GM12878 (cell line): ENCODE data around the gene PQBP1. TPM values are rescaled to one million over a fixed set of nuclear protein-coding genes. Genes with fewer than 3 reads are reported as not detected.

ENCODE experiments used
- ATAC-seq: fragments of 200-7000 bp; cut with Tn5 transposase; 3 replicates; pipeline ENCODE4 v1.9.1; 2020; ENCODE audit warnings: mild to moderate bottlenecking, moderate library complexity
- BruUV-seq: library from RNA; stranded (reverse); fragments of 400-500 nt; replicated peaks from 2 replicates; lab custom pipeline; 2021; lab: Mats Ljungman, UMichigan
- CTCF ChIA-PET: fragments of 300-600 bp; sonication (Branson Sonifier 250); formaldehyde crosslinking; extraction: SDS; loops from one replicate; lab custom pipeline; 2021; ENCODE audit warnings: inconsistent platforms; lab: Yijun Ruan, JAX
- POLR2A ChIA-PET: fragments of 350-600 bp; formaldehyde crosslinking; extraction: SDS; loops from one replicate; lab custom pipeline; 2021; ENCODE audit warnings: inconsistent platforms; lab: Charles Lee
- RAD21 ChIA-PET: fragments of 300-600 bp; sonication (Branson Sonifier 250); formaldehyde crosslinking; loops from one replicate; lab custom pipeline; 2023; ENCODE audit warnings: antibody characterized with exemption; ENCODE audit not compliant: unreplicated experiment; lab: Charles Lee
- SMC1A ChIA-PET: fragments of 300-600 bp; sonication (Branson Sonifier 250); formaldehyde crosslinking; loops from one replicate; lab custom pipeline; 2023; ENCODE audit not compliant: unreplicated experiment, uncharacterized antibody; lab: Charles Lee
- DNase-seq: peaks from one replicate; pipeline ENCODE4 v3.0.0-alpha.2; 2011; ENCODE audit warnings: low read depth, low spot score
- FAIRE-seq: peaks from 3 replicates; lab custom pipeline; 2011; peaks lifted over from hg19 to GRCh38; lab: Jason Lieb, UNC
- H2AFZ ChIP-seq: 2 replicates; pipeline ENCODE4 v1.6.0; 2011; ENCODE audit warnings: low read depth, low read length, control low read depth; ENCODE audit not compliant: control insufficient read depth
- H3K27ac ChIP-seq: 2 replicates; pipeline ENCODE4 v1.5.1; 2011; ENCODE audit warnings: control low read depth; ENCODE audit not compliant: control insufficient read depth, insufficient read depth
- H3K27me3 ChIP-seq, 2 experiments: replicated peaks in 1 of 2; 2 replicates each; pipeline versions ENCODE4 v1.6.0 to v1.6.1; 2011; ENCODE audit warnings: low read length in 1 of 2; ENCODE audit not compliant: control insufficient read depth in 2 of 2, insufficient read depth in 2 of 2
- H3K36me3 ChIP-seq, 2 experiments: 2 replicates each; pipeline ENCODE4 v1.5.1; 2011; ENCODE audit warnings: low read length in 1 of 2; ENCODE audit not compliant: control insufficient read depth in 2 of 2, insufficient read depth in 2 of 2
- H3K4me1 ChIP-seq: 2 replicates; pipeline ENCODE4 v1.6.1; 2011; ENCODE audit warnings: mild to moderate bottlenecking, low read length, moderate library complexity, mixed read lengths; ENCODE audit not compliant: control insufficient read depth, insufficient read depth
- H3K4me2 ChIP-seq: 2 replicates; pipeline ENCODE4 v1.6.0; 2011; ENCODE audit warnings: control low read depth; ENCODE audit not compliant: control insufficient read depth, insufficient read depth
- H3K4me3 ChIP-seq: fragments of 200-600 bp; sonication (generic); 2 replicates; pipeline ENCODE4 v1.5.1; 2016
- H3K79me2 ChIP-seq: 2 replicates; pipeline ENCODE4 v1.6.0; 2011; ENCODE audit warnings: low read length; ENCODE audit not compliant: control insufficient read depth, insufficient read depth
- H3K9ac ChIP-seq: 2 replicates; pipeline ENCODE4 v1.8.0; 2011; ENCODE audit warnings: low read length, control low read depth, mixed read lengths; ENCODE audit not compliant: control insufficient read depth, insufficient read depth
- H3K9me3 ChIP-seq: replicated peaks from 3 replicates; pipeline ENCODE4 v1.5.1; 2011; ENCODE audit warnings: mild to moderate bottlenecking, low read length; ENCODE audit not compliant: control insufficient read depth, insufficient read depth
- H4K20me1 ChIP-seq: 2 replicates; pipeline ENCODE4 v1.6.0; 2011; ENCODE audit not compliant: control insufficient read depth, insufficient read depth
- ATF7 ChIP-seq: fragments of 450-650 bp; IDR thresholded peaks from 2 replicates; pipeline ENCODE4 v1.6.1; 2016; ENCODE audit warnings: low read depth, mild to moderate bottlenecking
- CBFB ChIP-seq: IDR thresholded peaks from 2 replicates; pipeline ENCODE4 v1.6.1; 2016; ENCODE audit warnings: antibody characterized with exemption, low read depth
- CREM ChIP-seq: IDR thresholded peaks from 2 replicates; pipeline ENCODE4 v1.6.1; 2014; ENCODE audit warnings: antibody characterized with exemption, low read depth
- ELK1 ChIP-seq: IDR thresholded peaks from 2 replicates; pipeline ENCODE4 v1.6.1; 2012; ENCODE audit warnings: low read depth, low read length, improper control_type of control experiment
- FOXK2 ChIP-seq: fragments of 450-650 bp; IDR thresholded peaks from 2 replicates; pipeline ENCODE4 v1.6.1; 2017; ENCODE audit warnings: mild to moderate bottlenecking, moderate library complexity
- HCFC1 ChIP-seq: fragments of 150-350 bp; IDR thresholded peaks from 2 replicates; pipeline ENCODE4 v1.6.1; 2014; ENCODE audit warnings: low read length
- HDAC2 ChIP-seq: fragments of 200-600 bp; sonication (generic); IDR thresholded peaks from 2 replicates; pipeline ENCODE4 v1.6.1; 2017
- IRF3 ChIP-seq: fragments of 450-650 bp; IDR thresholded peaks from 2 replicates; pipeline ENCODE4 v1.6.1; 2014; ENCODE audit warnings: mild to moderate bottlenecking
- MAX ChIP-seq: IDR thresholded peaks from 2 replicates; pipeline ENCODE4 v1.6.1; 2012; ENCODE audit warnings: low read depth, low read length, improper control_type of control experiment
- MEF2A ChIP-seq: IDR thresholded peaks from 2 replicates; pipeline ENCODE4 v1.6.1; 2011; ENCODE audit warnings: low read depth, mild to moderate bottlenecking, low read length, moderate library complexity; ENCODE audit not compliant: insufficient read depth
- MXI1 ChIP-seq: fragments of 150-350 bp; IDR thresholded peaks from 2 replicates; pipeline ENCODE4 v1.6.1; 2011; ENCODE audit warnings: low read depth, mild to moderate bottlenecking, inconsistent platforms, low read length, improper control_type of control experiment
- MYC ChIP-seq: IDR thresholded peaks from 2 replicates; pipeline ENCODE4 v1.6.1; 2011; ENCODE audit warnings: mild to moderate bottlenecking, low read length, moderate library complexity, inconsistent platforms; ENCODE audit not compliant: insufficient read depth, insufficient replicate concordance, insufficient read length, severe bottlenecking
- POU2F2 ChIP-seq: IDR thresholded peaks from 3 replicates; pipeline ENCODE4 v1.6.1; 2011; ENCODE audit warnings: low read depth, mild to moderate bottlenecking, low read length, borderline replicate concordance
- SIX5 ChIP-seq: IDR thresholded peaks from 2 replicates; pipeline ENCODE4 v1.6.1; 2011; ENCODE audit warnings: mild to moderate bottlenecking, low read depth, low read length, moderate library complexity; ENCODE audit not compliant: severe bottlenecking
- SMC3 ChIP-seq: IDR thresholded peaks from 2 replicates; pipeline ENCODE4 v1.6.1; 2011; ENCODE audit warnings: low read length, improper control_type of control experiment, borderline replicate concordance
- SREBF1 ChIP-seq: IDR thresholded peaks from 2 replicates; pipeline ENCODE4 v1.6.1; 2012; ENCODE audit warnings: mild to moderate bottlenecking, low read length
- SUPT20H ChIP-seq: IDR thresholded peaks from 2 replicates; pipeline ENCODE4 v1.6.1; 2011; ENCODE audit warnings: low read depth, mild to moderate bottlenecking, low read length, moderate library complexity, borderline replicate concordance; ENCODE audit not compliant: control insufficient read depth
- ZBTB33 ChIP-seq: fragments of 450-650 bp; IDR thresholded peaks from 2 replicates; pipeline ENCODE4 v1.6.1; 2017; ENCODE audit warnings: mild to moderate bottlenecking
- WGBS: methylation state at CpG from one replicate; pipeline ENCODE4 v1.1.6; 2016; ENCODE audit warnings: low lambda C conversion rate; ENCODE audit not compliant: insufficient replicate concordance, insufficient coverage; ENCODE audit errors: missing lambda C conversion rate; 5-methylcytosine and 5-hydroxymethylcytosine counted together
- in situ Hi-C: fragments of 300-500 bp; cut with MboI; formaldehyde crosslinking; loops from 9 replicates; pipeline ENCODE4 v1.14.3; 2018; ENCODE audit warnings: mixed read lengths
- intact Hi-C: fragments of 100-400 bp; cut with micrococcal nuclease; formaldehyde crosslinking; loops from one replicate; pipeline ENCODE4 v1.14.2; 2022; ENCODE audit not compliant: unreplicated experiment
- polyA plus RNA-seq, 11 experiments: library from polyadenylated mRNA; depleted of rRNA in 4 of 11; unstranded in 6 of 11; stranded (reverse) in 5 of 11; fragments of >200 nt; fragmentation: Nextera tagmentation in 4 of 11; fragmentation: Illumina TruSeq in 1 of 11; extraction: Ambion mirVana in 4 of 11; extraction: Trizol in 1 of 11; gene quantifications; 1 replicate in 1 of 11; 2 replicates in 10 of 11; pipeline versions ENCODE4 v1.2.1 to v1.2.3, GENCODE V29; 2011 to 2016; ENCODE audit warnings: inconsistent platforms in 2 of 11, missing spikeins in 2 of 11, low read depth in 1 of 11
- total RNA-seq, 4 experiments: library from RNA; depleted of rRNA in 3 of 4; stranded (reverse); fragments of >200 nt in 3 of 4; fragmentation: Illumina TruSeq in 1 of 4; extraction: Trizol in 1 of 4; gene quantifications; 2 replicates each; pipeline versions ENCODE4 v1.2.1 to v1.2.3, GENCODE V29; 2013 to 2021

PQBP1 gene
- total and polyA plus RNA-seq, 10 of the 15 experiments (the other 5 are each of a cell fraction or from before 2014, with no cell fraction given): 12.5 to 74.8 (median 68.5) TPM

- Histone ChIP-seq H3K9me3 (no peaks in the 10 kb centered on the region; the same call in 2 of the 3 replicates), H3K4me1 (peaks cover 9% of the 10 kb centered on the region), H3K9ac (peak overlapping the region; percentile 83), H2AFZ (no peak overlapping the region), H3K27ac (peak overlapping the region; percentile 83), H3K4me3 (peak overlapping the region; percentile 73), H3K27me3 (no peaks in the 10 kb centered on the region)
- no peak for ATAC-seq
- in situ Hi-C loops: no loop called here
- POLR2A ChIA-PET: interaction anchor here (2.9 kb wide), 1 partner anchor 21 kb away, joined by 21 read pairs; no protein-coding TSS in a partner anchor
- DNase-seq: no peak
- BruUV-seq: no TSS peak
- TF ChIP-seq ELK1: no peak
- TF ChIP-seq ZBTB33: no peak
- TF ChIP-seq MYC: no peak
- no peak for TF ChIP-seq CBFB
- no peak for TF ChIP-seq SMC3
- no peak for TF ChIP-seq SREBF1
- TF ChIP-seq ATF7: no peak
- no peak for TF ChIP-seq MEF2A
- TF ChIP-seq FOXK2: no peak
- TF ChIP-seq HDAC2: no peak
- TF ChIP-seq SUPT20H: no peak
- TF ChIP-seq HCFC1: no peak
- no peak for TF ChIP-seq IRF3
- no peak for TF ChIP-seq SIX5
- no peak for TF ChIP-seq MXI1
- TF ChIP-seq MAX: no peak
- no peak for TF ChIP-seq POU2F2
- no peak for TF ChIP-seq CREM
- TF ChIP-seq, all 136 proteins: peak for 0
- FAIRE-seq: no peak
- H3K36me3 ChIP-seq: peaks cover 3 to 5% of the 10 kb centered on the region in 2 experiments; a peak in 3 of 4 replicates
- H3K79me2 ChIP-seq: peaks cover 41% of the 10 kb centered on the region
- intact Hi-C loops: loop anchor here (5.0 kb wide), 2 partner anchors 39 to 124 kb away; partner anchors contain the start of genes OTUD5 and TFE3
- ChIA-PET SMC1A (interaction anchor here (1.0 kb wide), 1 partner anchor 21 kb away, joined by 4 read pairs; no protein-coding TSS in a partner anchor), RAD21 (interaction anchor here (1.0 kb wide), 1 partner anchor 19 kb away, joined by 4 read pairs; no protein-coding TSS in a partner anchor), CTCF (interaction anchor here (1.2 kb wide), 1 partner anchor 25 kb away, joined by 4 read pairs; no protein-coding TSS in a partner anchor)
- no peak overlapping the region for H3K4me2 ChIP-seq
- 32% methylated on average over 18 of the region's 23 CpGs for WGBS
- peaks cover 5% of the 10 kb centered on the region for H4K20me1 ChIP-seq
Observed at GRCh38 chrX:48918301-48918642, 20.5 kb downstream of the PQBP1 start.
